PC-9 (cell line): Measurements from ENCODE around the gene MAFB.

Experiments used
- CTCF ChIP-seq: fragments of 200-600 bp; sonication (generic); conservative IDR thresholded peaks from 2 replicates; pipeline ENCODE4 v1.6.1; 2017; ENCODE audit warnings: mixed run types, antibody characterized with exemption, mild to moderate bottlenecking, moderate library complexity
- EZH2 ChIP-seq: fragments of 200-600 bp; sonication (generic); IDR thresholded peaks from 2 replicates; pipeline ENCODE4 v1.8.0; 2017; ENCODE audit warnings: antibody characterized with exemption, low read depth

- TF ChIP-seq CTCF (no peak), EZH2 (no peak)
Measured at GRCh38 chr20:40648210-40649072, 40.6 kb downstream of the MAFB start.
